WERI-Rb-1 (cell line): Measurements from ENCODE around the gene DYDC2.

Source experiments
- DNase-seq: peaks from one replicate; pipeline ENCODE4 v3.0.0-alpha.2; 2020
- H3K27ac ChIP-seq: fragments of 250-450 bp; sonication (Bioruptor Pico); 2 replicates; pipeline ENCODE4 v1.5.1; 2020; ENCODE audit warnings: mild to moderate bottlenecking, moderate library complexity
- H3K27me3 ChIP-seq: fragments of 250-450 bp; sonication (Bioruptor Pico); 2 replicates; pipeline ENCODE4 v1.5.1; 2021; ENCODE audit warnings: mild to moderate bottlenecking, low read depth, moderate library complexity; ENCODE audit not compliant: insufficient read depth, severe bottlenecking
- H3K36me3 ChIP-seq: fragments of 250-450 bp; sonication (Bioruptor Pico); 2 replicates; pipeline ENCODE4 v1.5.1; 2020; ENCODE audit warnings: mild to moderate bottlenecking, moderate library complexity
- H3K4me3 ChIP-seq: 2 replicates; pipeline ENCODE4 v1.5.1; 2011; ENCODE audit warnings: low read depth, mild to moderate bottlenecking, control low read depth, low read length
- H3K9me3 ChIP-seq: fragments of 250-450 bp; sonication (Bioruptor Pico); 2 replicates; pipeline ENCODE4 v1.5.1; 2021; ENCODE audit warnings: mild to moderate bottlenecking, moderate library complexity; ENCODE audit not compliant: severe bottlenecking
- TF ChIP-seq, protein P1 (sequence below): IDR thresholded peaks from 2 replicates; pipeline ENCODE4 v1.5.1; 2011; ENCODE audit warnings: low read depth, mild to moderate bottlenecking, control low read depth, inconsistent platforms, low read length

Gene DYDC2

GRCh38 chr10:80406204-80406603 is 49.6 kb downstream of the DYDC2 start:
- Histone ChIP-seq H3K36me3 (peaks cover 17% of the 10 kb centered on the region), H3K27ac (peak overlapping the region; percentile 38), H3K9me3 (no peaks in the 10 kb centered on the region), H3K27me3 (no peaks in the 10 kb centered on the region), H3K4me3 (no peak overlapping the region)
- no peak for DNase-seq
- TF ChIP-seq, protein P1, sequence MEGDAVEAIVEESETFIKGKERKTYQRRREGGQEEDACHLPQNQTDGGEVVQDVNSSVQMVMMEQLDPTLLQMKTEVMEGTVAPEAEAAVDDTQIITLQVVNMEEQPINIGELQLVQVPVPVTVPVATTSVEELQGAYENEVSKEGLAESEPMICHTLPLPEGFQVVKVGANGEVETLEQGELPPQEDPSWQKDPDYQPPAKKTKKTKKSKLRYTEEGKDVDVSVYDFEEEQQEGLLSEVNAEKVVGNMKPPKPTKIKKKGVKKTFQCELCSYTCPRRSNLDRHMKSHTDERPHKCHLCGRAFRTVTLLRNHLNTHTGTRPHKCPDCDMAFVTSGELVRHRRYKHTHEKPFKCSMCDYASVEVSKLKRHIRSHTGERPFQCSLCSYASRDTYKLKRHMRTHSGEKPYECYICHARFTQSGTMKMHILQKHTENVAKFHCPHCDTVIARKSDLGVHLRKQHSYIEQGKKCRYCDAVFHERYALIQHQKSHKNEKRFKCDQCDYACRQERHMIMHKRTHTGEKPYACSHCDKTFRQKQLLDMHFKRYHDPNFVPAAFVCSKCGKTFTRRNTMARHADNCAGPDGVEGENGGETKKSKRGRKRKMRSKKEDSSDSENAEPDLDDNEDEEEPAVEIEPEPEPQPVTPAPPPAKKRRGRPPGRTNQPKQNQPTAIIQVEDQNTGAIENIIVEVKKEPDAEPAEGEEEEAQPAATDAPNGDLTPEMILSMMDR = no peak

- DNase-seq = peak; percentile 65
- Histone ChIP-seq H3K36me3 (peaks cover 28% of the 10 kb centered on the region), H3K9me3 (no peaks in the 10 kb centered on the region), H3K27ac (peak overlapping the region; percentile 92), H3K4me3 (peak overlapping the region; percentile 70), H3K27me3 (no peaks in the 10 kb centered on the region)
- TF ChIP-seq, protein P1 = no peak
Measured at GRCh38 chr10:80407812-80408241, 51.2 kb downstream of the DYDC2 start.

GRCh38 chr10:80408242-80409101 is 51.9 kb downstream of the DYDC2 start, which contains the start of gene PRXL2A:
Gene PRXL2A (plus strand): TSS chr10:80408551. CDS start chr10:80420468, 11,917 bp downstream.
- TF ChIP-seq, protein P1 = no peak
- peak; percentile 96 for DNase-seq

DNA sequence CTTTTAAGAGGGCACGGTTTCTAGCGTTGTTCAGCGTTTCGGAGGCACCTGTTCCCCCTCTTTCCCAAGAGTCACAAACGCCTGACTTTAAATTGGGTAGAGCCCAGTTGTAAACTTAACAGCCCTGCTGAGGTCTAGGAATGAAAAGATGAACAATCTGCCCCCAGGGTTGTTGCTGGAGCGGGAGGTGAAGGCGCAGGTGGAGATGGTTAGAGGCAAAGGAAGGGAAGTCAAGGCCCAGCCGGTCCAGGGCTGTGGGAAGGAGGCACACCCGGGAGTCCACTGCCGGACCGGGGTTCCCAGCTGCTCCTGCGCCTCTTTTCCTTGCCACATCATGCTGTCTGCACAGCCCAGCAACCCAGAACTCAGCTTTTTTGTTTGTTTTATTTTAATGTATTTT is 52.5 kb downstream of the DYDC2 start:
- Histone ChIP-seq H3K36me3 (peaks cover 34% of the 10 kb centered on the region), H3K27ac (peak overlapping the region; percentile 92), H3K9me3 (no peaks in the 10 kb centered on the region), H3K27me3 (no peaks in the 10 kb centered on the region), H3K4me3 (peak overlapping the region; percentile 70)
- TF ChIP-seq, protein P1 = no peak
- no peak for DNase-seq

More at GRCh38 chr10:80408242-80409101, 51.9 kb downstream of the DYDC2 start, which contains the start of gene PRXL2A:
- Histone ChIP-seq H3K27ac (peak within 1 kb of the TSS; percentile 92), H3K27me3 (no peaks in the 10 kb centered on the region), H3K4me3 (peak within 1 kb of the TSS; percentile 70), H3K9me3 (no peaks in the 10 kb centered on the region), H3K36me3 (peaks cover 30% of the 10 kb centered on the region)

GRCh38 chr10:80410122-80410521 is 53.5 kb downstream of the DYDC2 start:
- no peak for DNase-seq
- H3K36me3 ChIP-seq = peaks cover 36% of the 10 kb centered on the region
- peak overlapping the region; percentile 92 for H3K27ac ChIP-seq
- H3K9me3 ChIP-seq = no peaks in the 10 kb centered on the region
- TF ChIP-seq, protein P1 = no peak
- H3K27me3 ChIP-seq = no peaks in the 10 kb centered on the region
- no peak overlapping the region for H3K4me3 ChIP-seq
